ENCODE results near the gene ZNF506. TPM values are rescaled to one million over a fixed set of nuclear protein-coding genes. Genes with fewer than 3 reads are reported as not detected.

ZNF506 gene
- total RNA-seq, 4 donors from 2014 or later, result 18.7 to 90.3 (median 44.9) TPM

DNA sequence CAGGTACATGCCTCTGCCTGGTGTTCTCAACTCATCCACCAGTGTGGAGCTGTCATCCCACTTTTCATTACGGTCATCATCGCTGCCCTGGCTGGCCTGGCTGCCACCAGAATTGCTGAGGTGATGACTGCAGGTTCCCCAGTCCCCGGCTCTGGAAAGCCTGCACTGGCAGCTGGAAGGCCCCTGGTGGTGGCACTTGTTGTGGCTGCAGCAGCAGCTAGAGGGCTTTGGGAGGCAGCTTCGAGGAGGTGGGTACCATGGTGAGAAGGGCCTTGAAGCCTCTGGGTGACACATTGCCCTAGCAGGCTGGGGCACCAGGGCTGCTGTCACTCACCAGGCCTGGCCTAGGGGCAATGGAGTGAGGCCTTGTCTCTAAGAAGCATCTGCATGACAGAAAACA is 63.4 kb downstream of the ZNF506 start:
- TF ChIP-seq, protein P1, sequence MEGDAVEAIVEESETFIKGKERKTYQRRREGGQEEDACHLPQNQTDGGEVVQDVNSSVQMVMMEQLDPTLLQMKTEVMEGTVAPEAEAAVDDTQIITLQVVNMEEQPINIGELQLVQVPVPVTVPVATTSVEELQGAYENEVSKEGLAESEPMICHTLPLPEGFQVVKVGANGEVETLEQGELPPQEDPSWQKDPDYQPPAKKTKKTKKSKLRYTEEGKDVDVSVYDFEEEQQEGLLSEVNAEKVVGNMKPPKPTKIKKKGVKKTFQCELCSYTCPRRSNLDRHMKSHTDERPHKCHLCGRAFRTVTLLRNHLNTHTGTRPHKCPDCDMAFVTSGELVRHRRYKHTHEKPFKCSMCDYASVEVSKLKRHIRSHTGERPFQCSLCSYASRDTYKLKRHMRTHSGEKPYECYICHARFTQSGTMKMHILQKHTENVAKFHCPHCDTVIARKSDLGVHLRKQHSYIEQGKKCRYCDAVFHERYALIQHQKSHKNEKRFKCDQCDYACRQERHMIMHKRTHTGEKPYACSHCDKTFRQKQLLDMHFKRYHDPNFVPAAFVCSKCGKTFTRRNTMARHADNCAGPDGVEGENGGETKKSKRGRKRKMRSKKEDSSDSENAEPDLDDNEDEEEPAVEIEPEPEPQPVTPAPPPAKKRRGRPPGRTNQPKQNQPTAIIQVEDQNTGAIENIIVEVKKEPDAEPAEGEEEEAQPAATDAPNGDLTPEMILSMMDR (IDR thresholded peaks at IDR 0.05), result no peak
- TF ChIP-seq POLR2A (IDR thresholded peaks at IDR 0.05), result no peak
- intact Hi-C loops (cut with DNase I; ENCODE audit: low total_unique reads), result no loop called here

DNA sequence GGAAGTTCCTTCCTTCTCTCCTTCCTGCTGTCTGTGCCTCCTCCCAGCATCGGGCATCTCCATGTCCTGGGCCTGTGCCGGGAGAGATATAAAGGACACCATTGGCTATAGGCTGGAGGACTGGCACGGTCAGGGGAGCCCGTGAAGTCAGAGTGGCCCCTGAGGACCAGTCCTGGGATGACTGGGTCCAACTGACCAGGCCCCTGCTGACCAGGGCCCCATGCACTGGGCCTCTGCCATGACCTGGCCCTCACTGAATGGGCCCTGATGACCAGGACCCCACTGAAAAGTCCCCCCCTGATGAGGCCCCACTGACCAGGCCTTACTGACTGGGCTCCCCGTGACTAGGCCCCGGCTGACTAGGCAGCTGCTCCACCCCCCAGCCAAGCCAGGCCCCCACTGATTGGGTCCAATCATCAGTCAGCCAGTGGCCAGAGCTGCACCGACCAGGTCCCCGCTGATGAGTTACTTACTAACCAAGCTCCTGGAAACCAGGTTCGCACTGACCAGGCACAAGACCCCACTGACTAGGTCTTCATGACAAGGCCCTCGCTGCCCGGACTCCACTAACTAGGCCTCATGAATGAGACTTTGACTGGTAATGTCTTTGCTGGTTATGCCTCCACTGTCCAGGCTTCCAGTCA is 68.7 kb downstream of the ZNF506 start:
- intact Hi-C loops (cut with DNase I; ENCODE audit: low total_unique reads), result no loop called here
- DNase-seq, result no peak

More for the DNA sequence above, 63.4 kb downstream of the ZNF506 start:
- no peaks in the 10 kb centered on the region for H3K9me3 ChIP-seq
- DNase-seq, result no peak
- H3K27ac ChIP-seq, result no peak overlapping the region
- no peaks in the 10 kb centered on the region for H3K36me3 ChIP-seq
- H3K27me3 ChIP-seq, result no peaks in the 10 kb centered on the region
- H3K4me3 ChIP-seq, result no peak overlapping the region
- no peaks in the 10 kb centered on the region for H3K4me1 ChIP-seq

DNA sequence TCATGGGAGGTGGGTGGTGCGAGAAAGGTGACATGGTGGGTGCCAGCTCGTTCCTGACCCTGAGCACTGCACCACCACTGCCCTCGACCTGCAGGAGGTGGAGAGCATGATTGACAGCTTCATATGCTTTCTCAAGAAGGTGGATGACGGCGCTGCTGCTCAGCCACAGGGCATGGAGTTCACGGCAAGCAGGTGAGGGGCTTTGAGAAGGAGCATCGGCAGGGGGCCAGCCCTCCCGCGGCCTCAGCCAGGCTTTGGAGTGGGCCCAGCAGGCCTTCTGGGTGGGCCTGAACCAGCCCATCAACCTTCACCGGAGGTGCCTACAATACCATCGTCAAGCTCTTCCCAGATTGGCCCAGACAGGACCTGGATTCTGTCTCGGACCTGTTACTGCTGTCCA is 69.7 kb downstream of the ZNF506 start:
- Histone ChIP-seq H3K27me3 (no peaks in the 10 kb centered on the region), H3K36me3 (no peaks in the 10 kb centered on the region), H3K4me1 (no peaks in the 10 kb centered on the region), H3K27ac (no peak overlapping the region), H3K4me3 (no peak overlapping the region), H3K9me3 (no peaks in the 10 kb centered on the region)
- intact Hi-C loops (cut with DNase I; ENCODE audit: low total_unique reads), result no loop called here
- no peak for TF ChIP-seq POLR2A (IDR thresholded peaks at IDR 0.05)
- TF ChIP-seq, protein P1 (IDR thresholded peaks at IDR 0.05), result no peak
- no peak for DNase-seq

More for the DNA sequence above, 68.7 kb downstream of the ZNF506 start:
- Histone ChIP-seq H3K27me3 (no peaks in the 10 kb centered on the region), H3K27ac (no peak overlapping the region), H3K36me3 (no peaks in the 10 kb centered on the region), H3K9me3 (no peaks in the 10 kb centered on the region), H3K4me3 (no peak overlapping the region), H3K4me1 (no peaks in the 10 kb centered on the region)
- TF ChIP-seq, protein P1 (IDR thresholded peaks at IDR 0.05), result no peak
- no peak for TF ChIP-seq POLR2A (IDR thresholded peaks at IDR 0.05)

DNA sequence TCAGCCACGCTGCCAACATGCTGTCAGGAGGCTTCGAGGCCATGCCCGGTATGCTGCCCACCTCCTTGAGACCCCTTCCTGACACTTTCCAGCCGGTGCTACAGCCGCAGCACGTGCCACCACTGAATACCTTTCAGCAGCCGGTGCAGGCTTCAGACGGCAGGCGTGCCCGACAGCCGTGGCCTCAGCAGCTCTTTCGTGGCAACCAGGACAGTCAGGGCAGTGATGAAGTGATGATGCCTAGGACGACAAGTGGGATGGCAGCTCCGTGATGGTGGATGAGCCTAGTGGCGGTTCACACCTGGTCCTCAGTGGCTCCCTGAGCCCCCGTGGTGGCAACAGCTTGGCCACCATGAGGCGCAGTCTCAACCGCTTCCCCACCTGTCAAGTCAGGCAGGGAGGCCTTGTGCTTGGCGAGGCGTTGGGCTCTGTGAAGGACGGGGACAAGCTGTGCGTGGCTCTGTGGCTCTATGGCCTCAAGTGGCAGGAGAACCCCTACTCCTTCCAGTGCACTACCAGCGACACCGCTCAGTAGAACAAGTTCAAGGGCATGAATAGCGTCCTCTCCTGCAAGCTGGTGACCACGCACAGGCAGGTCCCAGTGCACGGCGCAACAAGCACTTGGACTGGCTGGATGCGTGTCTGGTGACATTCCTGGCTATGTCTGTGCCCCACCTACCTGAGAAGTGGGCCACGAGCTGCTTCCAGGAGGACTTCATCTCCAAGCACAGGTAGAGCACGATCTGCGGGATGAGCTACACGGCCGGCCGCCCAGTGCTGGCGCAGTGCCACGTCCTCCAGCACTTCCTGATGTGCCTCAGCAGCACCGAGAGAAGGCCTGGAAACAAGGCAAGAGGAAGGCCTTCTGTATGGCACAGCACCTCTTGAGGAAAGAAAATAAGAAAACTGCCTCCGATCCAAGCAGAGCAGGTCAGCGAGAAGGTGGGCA is 70.4 kb downstream of the ZNF506 start:
- Histone ChIP-seq H3K27ac (no peak overlapping the region), H3K4me3 (no peak overlapping the region), H3K4me1 (no peaks in the 10 kb centered on the region), H3K36me3 (no peaks in the 10 kb centered on the region), H3K9me3 (no peaks in the 10 kb centered on the region), H3K27me3 (no peaks in the 10 kb centered on the region)
- TF ChIP-seq, protein P1 (IDR thresholded peaks at IDR 0.05), result no peak
- no peak for TF ChIP-seq POLR2A (IDR thresholded peaks at IDR 0.05)
- DNase-seq, result no peak
- intact Hi-C loops (cut with DNase I; ENCODE audit: low total_unique reads), result no loop called here
